Head of caudate nucleus (tissue), 42 donors: ENCODE measurements around the gene ZDHHC8.

Experiments
- DNase-seq, 42 donors: peaks; one replicate each; pipeline versions ENCODE4 v3.0.0 to v3.0.0-alpha.2; 2020 to 2021; ENCODE audit warnings: mixed read lengths in 7 of 42
- intact Hi-C: fragments of 100-400 bp; cut with DNase I; formaldehyde crosslinking; loops from one replicate; pipeline ENCODE4 v1.15.0; 2022

The ZDHHC8 gene

GRCh38 chr22:20165913-20166312 lies 34.3 kb downstream of the ZDHHC8 start:
- no peak for DNase-seq
- intact Hi-C loops, result loop anchor here (10.0 kb wide), 1 partner anchor 49 kb away; no protein-coding TSS in a partner anchor

- intact Hi-C loops, result loop anchor here (10.0 kb wide), 1 partner anchor 48 kb away; no protein-coding TSS in a partner anchor
- DNase-seq, result no peak
Measured at GRCh38 chr22:20166703-20167102, 35.1 kb downstream of the ZDHHC8 start.

- no peak for DNase-seq
- intact Hi-C loops, result loop anchor here (10.0 kb wide), 1 partner anchor 47 kb away; no protein-coding TSS in a partner anchor
Measured at GRCh38 chr22:20167643-20168322, 36.2 kb downstream of the ZDHHC8 start.

- intact Hi-C loops, result loop anchor here (10.0 kb wide), 1 partner anchor 45 kb away; no protein-coding TSS in a partner anchor
- DNase-seq, result no peak
Measured at GRCh38 chr22:20169253-20169822, 37.7 kb downstream of the ZDHHC8 start.

- no peak for DNase-seq
- intact Hi-C loops, result loop anchor here (5.0 kb wide), 1 partner anchor 87 kb away; no protein-coding TSS in a partner anchor
Measured at GRCh38 chr22:20170170-20170569, 38.6 kb downstream of the ZDHHC8 start.

GRCh38 chr22:20171288-20172140 lies 39.9 kb downstream of the ZDHHC8 start:
- no peak for DNase-seq
- intact Hi-C loops, result loop anchor here (5.0 kb wide), 1 partner anchor 86 kb away; no protein-coding TSS in a partner anchor

GRCh38 chr22:20172141-20172613 lies 40.6 kb downstream of the ZDHHC8 start:
- intact Hi-C loops, result loop anchor here (5.0 kb wide), 1 partner anchor 85 kb away; no protein-coding TSS in a partner anchor
- DNase-seq, result no peak

GRCh38 chr22:20173246-20173645 lies 41.6 kb downstream of the ZDHHC8 start:
- DNase-seq, result no peak
- intact Hi-C loops, result loop anchor here (5.0 kb wide), 1 partner anchor 84 kb away; no protein-coding TSS in a partner anchor

- intact Hi-C loops, result loop anchor here (5.0 kb wide), 1 partner anchor 84 kb away; no protein-coding TSS in a partner anchor
- DNase-seq, result no peak
Measured at GRCh38 chr22:20173772-20174171, 42.2 kb downstream of the ZDHHC8 start.

- intact Hi-C loops, result loop anchor here (5.0 kb wide), 1 partner anchor 82 kb away; no protein-coding TSS in a partner anchor
- DNase-seq, result no peak
Measured at GRCh38 chr22:20174785-20175596, 43.4 kb downstream of the ZDHHC8 start.

- no peak for DNase-seq
- intact Hi-C loops, result no loop called here
Measured at GRCh38 chr22:20175597-20175900, 43.9 kb downstream of the ZDHHC8 start.

- intact Hi-C loops, result no loop called here
- DNase-seq, result no peak
Measured at GRCh38 chr22:20176421-20177085, 44.9 kb downstream of the ZDHHC8 start.

- DNase-seq, result no peak
- intact Hi-C loops, result no loop called here
Measured at GRCh38 chr22:20177217-20177911, 45.8 kb downstream of the ZDHHC8 start.

GRCh38 chr22:20178075-20178914 lies 46.7 kb downstream of the ZDHHC8 start:
- intact Hi-C loops, result no loop called here
- DNase-seq, result no peak

- no peak for DNase-seq
- intact Hi-C loops, result no loop called here
Measured at GRCh38 chr22:20178915-20179227, 47.3 kb downstream of the ZDHHC8 start.

GRCh38 chr22:20179455-20180244 lies 48.0 kb downstream of the ZDHHC8 start:
- intact Hi-C loops, result no loop called here

More at GRCh38 chr22:20179455-20180244, 48.0 kb downstream of the ZDHHC8 start:
- no peak for DNase-seq
